Endometrium (tissue), 2 donors: ENCODE measurements around the gene MFAP2.
"Not testable (repeated sequence)": the region's sequence is repeated elsewhere in the genome, so short reads cannot be mapped to it uniquely, and the experiment has no call there.

Experiments used
- FAIRE-seq: peaks from 2 replicates; lab custom pipeline; 2012; peaks lifted over from hg19 to GRCh38; lab: Jason Lieb, UNC
- donor health status: control.
- donor health status: control.

Gene MFAP2

GRCh38 chr1:16961297-16962133 lies 18.9 kb downstream of the MFAP2 start:
- no peak for FAIRE-seq

- FAIRE-seq: no peak
These were observed 19.7 kb downstream of the MFAP2 start for GRCh38 chr1:16960560-16961296.

GRCh38 chr1:16958475-16958874 lies 21.9 kb downstream of the MFAP2 start:
- FAIRE-seq: no peak

GRCh38 chr1:16957731-16958130 lies 22.7 kb downstream of the MFAP2 start:
- no peak for FAIRE-seq

- no peak for FAIRE-seq
These were observed 23.6 kb downstream of the MFAP2 start for GRCh38 chr1:16956775-16957174.

- no peak for FAIRE-seq
These were observed 25.2 kb downstream of the MFAP2 start for GRCh38 chr1:16955186-16955585.

- FAIRE-seq: no peak
These were observed 25.8 kb downstream of the MFAP2 start for GRCh38 chr1:16954579-16954978.

- FAIRE-seq: not testable (repeated sequence)
These were observed 28.0 kb downstream of the MFAP2 start for GRCh38 chr1:16952376-16952775.

- not testable (repeated sequence) for FAIRE-seq
These were observed 31.4 kb downstream of the MFAP2 start for GRCh38 chr1:16949026-16949425.

- FAIRE-seq: not testable (repeated sequence)
These were observed 32.0 kb downstream of the MFAP2 start for GRCh38 chr1:16948282-16948891.

- no peak for FAIRE-seq
These were observed 33.8 kb downstream of the MFAP2 start for GRCh38 chr1:16946646-16947045.

GRCh38 chr1:16946185-16946584 lies 34.2 kb downstream of the MFAP2 start:
- not testable (repeated sequence) for FAIRE-seq

GRCh38 chr1:16945512-16945911 lies 34.9 kb downstream of the MFAP2 start:
- FAIRE-seq: not testable (repeated sequence)

GRCh38 chr1:16944038-16944437 lies 36.4 kb downstream of the MFAP2 start:
- FAIRE-seq: no peak

GRCh38 chr1:16939386-16940180 lies 40.8 kb downstream of the MFAP2 start:
- not testable (repeated sequence) for FAIRE-seq

GRCh38 chr1:16938351-16939321 lies 41.8 kb downstream of the MFAP2 start:
- FAIRE-seq: no peak

- FAIRE-seq: not testable (repeated sequence)
These were observed 43.8 kb downstream of the MFAP2 start for GRCh38 chr1:16936580-16936979.

- FAIRE-seq: not testable (repeated sequence)
These were observed 46.5 kb downstream of the MFAP2 start for GRCh38 chr1:16933945-16934344.

- not testable (repeated sequence) for FAIRE-seq
These were observed 49.0 kb downstream of the MFAP2 start for GRCh38 chr1:16931206-16931934.
